Measurements from ENCODE around the gene SOBP. TPM values are rescaled to one million over a fixed set of nuclear protein-coding genes. Genes with fewer than 3 reads are reported as not detected.

The SOBP gene
- total and polyA plus RNA-seq, 2 experiments from 2014 or later = 1.5 to 3.0 TPM

DNA sequence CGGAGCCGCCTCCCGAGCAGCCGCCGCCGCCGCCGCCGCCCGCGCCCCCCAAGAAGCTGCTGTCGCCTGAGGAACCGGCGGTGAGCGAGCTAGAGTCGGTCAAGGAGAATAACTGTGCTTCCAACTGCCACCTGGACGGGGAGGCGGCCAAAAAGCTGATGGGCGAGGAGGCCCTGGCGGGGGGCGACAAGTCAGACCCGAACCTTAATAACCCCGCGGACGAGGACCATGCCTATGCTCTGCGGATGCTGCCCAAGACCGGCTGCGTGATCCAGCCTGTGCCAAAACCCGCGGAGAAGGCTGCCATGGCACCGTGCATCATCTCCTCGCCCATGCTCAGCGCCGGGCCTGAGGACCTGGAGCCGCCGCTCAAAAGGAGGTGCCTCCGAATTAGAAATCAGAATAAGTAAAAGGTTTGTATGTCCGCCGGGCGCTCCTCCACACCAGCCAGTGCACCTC lies 145.2 kb downstream of the SOBP start:
- Histone ChIP-seq H3F3A (replicated peaks; ENCODE audit: low read depth) (peaks cover 12% of the 10 kb centered on the region; the same call in 1 of the 2 replicates), H3K79me2 (replicated peaks; ENCODE audit: insufficient read depth) (no peaks in the 10 kb centered on the region), H3K27ac (ENCODE audit: low read depth) (no peak overlapping the region), H3K9me2 (ENCODE audit: insufficient read depth) (no peaks in the 10 kb centered on the region), H4K20me1 (replicated peaks; ENCODE audit: insufficient read depth) (no peaks in the 10 kb centered on the region), H3K4me3 (peak overlapping the region; percentile 71), H3K27me3 (ENCODE audit: insufficient read depth) (peaks cover 43% of the 10 kb centered on the region), H3K4me2 (peak overlapping the region; percentile 82), H2AFZ (0 out of 2 replicates have a peak overlapping the region, but pooled peaks have one; percentile 74), H3K36me3 (ENCODE audit: insufficient read depth) (no peaks in the 10 kb centered on the region), H3K4me1 (ENCODE audit: insufficient read depth) (no peaks in the 10 kb centered on the region; the same call in 1 of the 2 replicates)
- TF ChIP-seq ZNF114 (CRISPR knock-in tag; IDR thresholded peaks at IDR 0.05) = no peak
- TF ChIP-seq EZH2 (IDR thresholded peaks at IDR 0.05; ENCODE audit: low read depth, unreplicated experiment) = no peak
- TF ChIP-seq JUNB (IDR thresholded peaks at IDR 0.05; ENCODE audit: unreplicated experiment) = no peak
- no peak for TF ChIP-seq POLR2AphosphoS5 (IDR thresholded peaks at IDR 0.05; ENCODE audit: low read depth)
- TF ChIP-seq ZNF331 (CRISPR knock-in tag; IDR thresholded peaks at IDR 0.05; ENCODE audit: low read depth) = no peak
- TF ChIP-seq, protein P1, sequence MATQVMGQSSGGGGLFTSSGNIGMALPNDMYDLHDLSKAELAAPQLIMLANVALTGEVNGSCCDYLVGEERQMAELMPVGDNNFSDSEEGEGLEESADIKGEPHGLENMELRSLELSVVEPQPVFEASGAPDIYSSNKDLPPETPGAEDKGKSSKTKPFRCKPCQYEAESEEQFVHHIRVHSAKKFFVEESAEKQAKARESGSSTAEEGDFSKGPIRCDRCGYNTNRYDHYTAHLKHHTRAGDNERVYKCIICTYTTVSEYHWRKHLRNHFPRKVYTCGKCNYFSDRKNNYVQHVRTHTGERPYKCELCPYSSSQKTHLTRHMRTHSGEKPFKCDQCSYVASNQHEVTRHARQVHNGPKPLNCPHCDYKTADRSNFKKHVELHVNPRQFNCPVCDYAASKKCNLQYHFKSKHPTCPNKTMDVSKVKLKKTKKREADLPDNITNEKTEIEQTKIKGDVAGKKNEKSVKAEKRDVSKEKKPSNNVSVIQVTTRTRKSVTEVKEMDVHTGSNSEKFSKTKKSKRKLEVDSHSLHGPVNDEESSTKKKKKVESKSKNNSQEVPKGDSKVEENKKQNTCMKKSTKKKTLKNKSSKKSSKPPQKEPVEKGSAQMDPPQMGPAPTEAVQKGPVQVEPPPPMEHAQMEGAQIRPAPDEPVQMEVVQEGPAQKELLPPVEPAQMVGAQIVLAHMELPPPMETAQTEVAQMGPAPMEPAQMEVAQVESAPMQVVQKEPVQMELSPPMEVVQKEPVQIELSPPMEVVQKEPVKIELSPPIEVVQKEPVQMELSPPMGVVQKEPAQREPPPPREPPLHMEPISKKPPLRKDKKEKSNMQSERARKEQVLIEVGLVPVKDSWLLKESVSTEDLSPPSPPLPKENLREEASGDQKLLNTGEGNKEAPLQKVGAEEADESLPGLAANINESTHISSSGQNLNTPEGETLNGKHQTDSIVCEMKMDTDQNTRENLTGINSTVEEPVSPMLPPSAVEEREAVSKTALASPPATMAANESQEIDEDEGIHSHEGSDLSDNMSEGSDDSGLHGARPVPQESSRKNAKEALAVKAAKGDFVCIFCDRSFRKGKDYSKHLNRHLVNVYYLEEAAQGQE (IDR thresholded peaks at IDR 0.05; ENCODE audit: unreplicated experiment) = no peak
- TF ChIP-seq, protein P2, sequence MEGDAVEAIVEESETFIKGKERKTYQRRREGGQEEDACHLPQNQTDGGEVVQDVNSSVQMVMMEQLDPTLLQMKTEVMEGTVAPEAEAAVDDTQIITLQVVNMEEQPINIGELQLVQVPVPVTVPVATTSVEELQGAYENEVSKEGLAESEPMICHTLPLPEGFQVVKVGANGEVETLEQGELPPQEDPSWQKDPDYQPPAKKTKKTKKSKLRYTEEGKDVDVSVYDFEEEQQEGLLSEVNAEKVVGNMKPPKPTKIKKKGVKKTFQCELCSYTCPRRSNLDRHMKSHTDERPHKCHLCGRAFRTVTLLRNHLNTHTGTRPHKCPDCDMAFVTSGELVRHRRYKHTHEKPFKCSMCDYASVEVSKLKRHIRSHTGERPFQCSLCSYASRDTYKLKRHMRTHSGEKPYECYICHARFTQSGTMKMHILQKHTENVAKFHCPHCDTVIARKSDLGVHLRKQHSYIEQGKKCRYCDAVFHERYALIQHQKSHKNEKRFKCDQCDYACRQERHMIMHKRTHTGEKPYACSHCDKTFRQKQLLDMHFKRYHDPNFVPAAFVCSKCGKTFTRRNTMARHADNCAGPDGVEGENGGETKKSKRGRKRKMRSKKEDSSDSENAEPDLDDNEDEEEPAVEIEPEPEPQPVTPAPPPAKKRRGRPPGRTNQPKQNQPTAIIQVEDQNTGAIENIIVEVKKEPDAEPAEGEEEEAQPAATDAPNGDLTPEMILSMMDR (conservative IDR thresholded peaks at IDR 0.05; ENCODE audit: low read depth in 2 of 2) = no peak
- TF ChIP-seq, protein P3, sequence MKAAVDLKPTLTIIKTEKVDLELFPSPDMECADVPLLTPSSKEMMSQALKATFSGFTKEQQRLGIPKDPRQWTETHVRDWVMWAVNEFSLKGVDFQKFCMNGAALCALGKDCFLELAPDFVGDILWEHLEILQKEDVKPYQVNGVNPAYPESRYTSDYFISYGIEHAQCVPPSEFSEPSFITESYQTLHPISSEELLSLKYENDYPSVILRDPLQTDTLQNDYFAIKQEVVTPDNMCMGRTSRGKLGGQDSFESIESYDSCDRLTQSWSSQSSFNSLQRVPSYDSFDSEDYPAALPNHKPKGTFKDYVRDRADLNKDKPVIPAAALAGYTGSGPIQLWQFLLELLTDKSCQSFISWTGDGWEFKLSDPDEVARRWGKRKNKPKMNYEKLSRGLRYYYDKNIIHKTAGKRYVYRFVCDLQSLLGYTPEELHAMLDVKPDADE (IDR thresholded peaks at IDR 0.05) = no peak
- no peak for TF ChIP-seq CREB1 (CRISPR knock-in tag; IDR thresholded peaks at IDR 0.05; ENCODE audit: low read depth)
- Mint-ChIP-seq H3K36me3 (ENCODE audit: low read depth) (no peaks in the 10 kb centered on the region), H3K27me3 (ENCODE audit: insufficient read depth, low read depth, poor library complexity) (peaks cover 27% of the 10 kb centered on the region), H3K4me3 (peak overlapping the region; percentile 55), H3K9me3 (no peaks in the 10 kb centered on the region), H3K4me1 (peaks cover 11% of the 10 kb centered on the region), H3K27ac (no peak overlapping the region)
- peak; percentile 27 for ATAC-seq
- DNase-seq (ENCODE audit: low spot score) = peak; percentile 66
